Neural crest cell (in vitro differentiated cells): Measurements from ENCODE around the gene FBXO39. TPM values are rescaled to one million over a fixed set of nuclear protein-coding genes. Genes with fewer than 3 reads are reported as not detected.
A peak's percentile ranks its signal among the peaks of the same experiment; 100 is the strongest.

ENCODE experiments used
- DNase-seq: peaks from one replicate; pipeline ENCODE4 v3.0.0; 2021; ENCODE audit warnings: low read depth, mixed read lengths, low spot score
- H3K27ac Mint-ChIP-seq: one replicate; pipeline ENCODE4 v1.8.0; 2021; ENCODE audit warnings: mild to moderate bottlenecking, mixed read lengths; ENCODE audit not compliant: unreplicated experiment
- H3K27me3 Mint-ChIP-seq: 2 replicates; pipeline ENCODE4 v1.8.0; 2021; ENCODE audit warnings: low read depth, mild to moderate bottlenecking, mixed read lengths
- H3K36me3 Mint-ChIP-seq: 2 replicates; pipeline ENCODE4 v1.8.0; 2021; ENCODE audit warnings: low read depth, mild to moderate bottlenecking, mixed read lengths
- H3K4me1 Mint-ChIP-seq: 2 replicates; pipeline ENCODE4 v1.8.0; 2021; ENCODE audit warnings: mixed read lengths
- H3K4me3 Mint-ChIP-seq: one replicate; pipeline ENCODE4 v1.8.0; 2021; ENCODE audit warnings: mild to moderate bottlenecking, mixed read lengths
- H3K9me3 Mint-ChIP-seq: 2 replicates; pipeline ENCODE4 v1.8.0; 2021; ENCODE audit warnings: mixed read lengths
- CTCF ChIP-seq: fragments of 200-600 bp; sonication (generic); conservative IDR thresholded peaks from 2 replicates; pipeline ENCODE4 v1.5.0; 2021; ENCODE audit warnings: antibody characterized with exemption, mild to moderate bottlenecking
- total RNA-seq: library from RNA; stranded (reverse); gene quantifications from 2 replicates; pipeline ENCODE4 v1.2.1, GENCODE V29; 2021

FBXO39 gene
- total RNA-seq, 1 donor from 2014 or later, result not detected

- Mint-ChIP-seq H3K4me3 (no peak overlapping the region), H3K4me1 (peaks cover 26% of the 10 kb centered on the region), H3K9me3 (no peaks in the 10 kb centered on the region), H3K27ac (peak overlapping the region; percentile 99), H3K36me3 (no peaks in the 10 kb centered on the region), H3K27me3 (peaks cover 6% of the 10 kb centered on the region)
- no peak for TF ChIP-seq CTCF
- DNase-seq, result no peak
These were observed 23.0 kb upstream of the FBXO39 start for GRCh38 chr17:6753006-6753445.

- Mint-ChIP-seq H3K36me3 (no peaks in the 10 kb centered on the region), H3K4me1 (peaks cover 26% of the 10 kb centered on the region), H3K27me3 (peaks cover 5% of the 10 kb centered on the region), H3K4me3 (no peak overlapping the region), H3K9me3 (no peaks in the 10 kb centered on the region), H3K27ac (no peak overlapping the region)
- no peak for TF ChIP-seq CTCF
- DNase-seq, result no peak
These were observed 22.5 kb upstream of the FBXO39 start for GRCh38 chr17:6753546-6753945.

GRCh38 chr17:6755281-6755680 lies 20.7 kb upstream of the FBXO39 start:
- Mint-ChIP-seq H3K9me3 (no peaks in the 10 kb centered on the region), H3K4me3 (no peak overlapping the region), H3K27me3 (peaks cover 3% of the 10 kb centered on the region), H3K4me1 (peaks cover 26% of the 10 kb centered on the region), H3K36me3 (no peaks in the 10 kb centered on the region), H3K27ac (no peak overlapping the region)
- no peak for DNase-seq
- TF ChIP-seq CTCF, result no peak

GRCh38 chr17:6755731-6756184 lies 20.3 kb upstream of the FBXO39 start, which contains the start of gene XAF1:
Gene XAF1 (plus strand): TSS chr17:6756046. CDS start chr17:6756079, 33 bp downstream.
- H3K36me3 Mint-ChIP-seq, result no peaks in the 10 kb centered on the region
- H3K4me3 Mint-ChIP-seq, result no peak within 1 kb of the TSS
- peaks cover 3% of the 10 kb centered on the region for H3K27me3 Mint-ChIP-seq
- H3K9me3 Mint-ChIP-seq, result no peaks in the 10 kb centered on the region
- no peak for DNase-seq
- peak within 1 kb of the TSS; percentile 27 for H3K27ac Mint-ChIP-seq
- no peak for TF ChIP-seq CTCF
- peaks cover 26% of the 10 kb centered on the region for H3K4me1 Mint-ChIP-seq

- H3K36me3 Mint-ChIP-seq, result no peaks in the 10 kb centered on the region
- peaks cover 3% of the 10 kb centered on the region for H3K27me3 Mint-ChIP-seq
- peak overlapping the region; percentile 27 for H3K27ac Mint-ChIP-seq
- no peak for TF ChIP-seq CTCF
- DNase-seq, result no peak
- H3K4me1 Mint-ChIP-seq, result peaks cover 28% of the 10 kb centered on the region
- no peak overlapping the region for H3K4me3 Mint-ChIP-seq
- no peaks in the 10 kb centered on the region for H3K9me3 Mint-ChIP-seq
These were observed 19.5 kb upstream of the FBXO39 start for GRCh38 chr17:6756425-6757031.
